ENCODE measurements around the gene ARHGEF28. TPM values are rescaled to one million over a fixed set of nuclear protein-coding genes. Genes with fewer than 3 reads are reported as not detected.

ARHGEF28 gene
- total RNA-seq, 2 experiments from 2014 or later = not detected

DNA sequence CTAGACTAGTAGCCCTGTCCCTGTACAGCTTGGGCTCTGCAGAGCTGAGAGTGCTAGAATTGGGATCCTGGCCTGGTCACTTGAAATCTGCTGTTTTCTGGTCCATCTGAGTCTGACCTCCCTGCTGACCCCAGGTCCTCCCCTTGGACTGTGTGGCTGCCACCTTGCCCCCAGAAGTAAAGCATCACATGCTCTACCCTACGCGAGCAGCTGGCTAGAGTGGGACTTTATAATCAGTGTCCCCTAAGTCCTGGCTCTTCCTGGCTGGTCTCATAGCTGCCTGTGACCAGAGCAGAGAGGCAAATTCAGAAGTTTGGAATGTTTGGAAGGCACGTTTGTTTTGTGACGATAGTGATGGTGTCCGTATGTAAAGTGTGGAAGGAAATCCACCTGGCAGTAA lies 81.0 kb downstream of the ARHGEF28 start:
- no peak overlapping the region for H3K4me3 ChIP-seq (ENCODE audit: low read depth, low read length, poor library complexity, severe bottlenecking)
- H3K27ac ChIP-seq (ENCODE audit: low read depth, low read length, poor library complexity, severe bottlenecking) = no peak overlapping the region
- H3K79me2 ChIP-seq (ENCODE audit: insufficient read depth, low read depth, low read length) = no peaks in the 10 kb centered on the region
- intact Hi-C loops (cut with micrococcal nuclease; ENCODE audit: unreplicated experiment) = no loop called here
- TF ChIP-seq EZH2phosphoT487 (IDR thresholded peaks at IDR 0.05; ENCODE audit: borderline replicate concordance, low read depth, low read length) = no peak
- TF ChIP-seq, protein P1, sequence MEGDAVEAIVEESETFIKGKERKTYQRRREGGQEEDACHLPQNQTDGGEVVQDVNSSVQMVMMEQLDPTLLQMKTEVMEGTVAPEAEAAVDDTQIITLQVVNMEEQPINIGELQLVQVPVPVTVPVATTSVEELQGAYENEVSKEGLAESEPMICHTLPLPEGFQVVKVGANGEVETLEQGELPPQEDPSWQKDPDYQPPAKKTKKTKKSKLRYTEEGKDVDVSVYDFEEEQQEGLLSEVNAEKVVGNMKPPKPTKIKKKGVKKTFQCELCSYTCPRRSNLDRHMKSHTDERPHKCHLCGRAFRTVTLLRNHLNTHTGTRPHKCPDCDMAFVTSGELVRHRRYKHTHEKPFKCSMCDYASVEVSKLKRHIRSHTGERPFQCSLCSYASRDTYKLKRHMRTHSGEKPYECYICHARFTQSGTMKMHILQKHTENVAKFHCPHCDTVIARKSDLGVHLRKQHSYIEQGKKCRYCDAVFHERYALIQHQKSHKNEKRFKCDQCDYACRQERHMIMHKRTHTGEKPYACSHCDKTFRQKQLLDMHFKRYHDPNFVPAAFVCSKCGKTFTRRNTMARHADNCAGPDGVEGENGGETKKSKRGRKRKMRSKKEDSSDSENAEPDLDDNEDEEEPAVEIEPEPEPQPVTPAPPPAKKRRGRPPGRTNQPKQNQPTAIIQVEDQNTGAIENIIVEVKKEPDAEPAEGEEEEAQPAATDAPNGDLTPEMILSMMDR (conservative IDR thresholded peaks at IDR 0.05; ENCODE audit: low read length) = no peak
- ChIA-PET CTCF (ENCODE audit: unreplicated experiment) (no interaction called here), POLR2A (interaction anchor here (1.0 kb wide), 1 partner anchor 16 kb away, joined by 3 read pairs; no protein-coding TSS in a partner anchor)
- BruUV-seq (replicated peaks) = no TSS peak
- no peaks in the 10 kb centered on the region for H3K4me1 ChIP-seq (ENCODE audit: insufficient read depth, low read length, poor library complexity, severe bottlenecking)
- no peak overlapping the region for H2AFZ ChIP-seq (ENCODE audit: low read length)
- no peaks in the 10 kb centered on the region for H4K20me1 ChIP-seq (ENCODE audit: insufficient read depth, low read length)
- 0 out of 2 replicates have a peak, but pooled peaks cover 3% of the 10 kb centered on the region for H3K9me2 ChIP-seq (ENCODE audit: insufficient read depth, low read length)
- H3K4me2 ChIP-seq (ENCODE audit: low read length) = no peak overlapping the region
- DNase-seq (ENCODE audit: low spot score) = no peak
- no peaks in the 10 kb centered on the region for H3K36me3 ChIP-seq (ENCODE audit: insufficient read depth, low read length)
- H3K9me3 ChIP-seq (ENCODE audit: low read length) = no peaks in the 10 kb centered on the region

DNA sequence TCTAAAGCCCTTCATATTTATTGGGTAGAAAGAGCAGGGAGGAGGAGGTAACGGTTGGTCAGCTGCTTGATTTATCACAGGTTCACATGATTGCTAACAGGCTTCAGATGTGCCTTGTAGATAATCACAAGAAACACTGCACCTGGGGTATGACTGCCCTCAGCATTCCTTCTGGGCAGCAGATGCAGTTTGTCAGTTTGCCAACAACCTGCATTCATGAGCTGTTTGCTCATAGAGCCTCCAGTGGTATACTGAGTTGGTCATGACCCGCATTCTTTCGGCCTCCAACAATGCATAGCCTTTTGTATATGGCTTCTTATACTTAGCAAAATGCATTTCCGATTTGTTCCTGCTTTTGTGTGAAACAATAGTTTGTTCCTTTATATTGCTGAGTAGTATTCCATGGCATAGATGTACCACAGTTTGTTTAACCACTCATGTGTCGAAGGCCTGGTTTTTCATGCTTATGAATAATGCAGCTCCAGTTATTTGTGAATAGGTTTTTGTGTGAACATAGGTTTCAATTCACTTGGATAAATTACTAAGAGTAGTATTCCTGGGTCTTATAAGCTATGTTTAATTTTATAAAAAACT lies 83.6 kb downstream of the ARHGEF28 start:
- H3K4me3 ChIP-seq (ENCODE audit: low read depth, low read length, poor library complexity, severe bottlenecking) = no peak overlapping the region
- H3K27ac ChIP-seq (ENCODE audit: low read depth, low read length, poor library complexity, severe bottlenecking) = no peak overlapping the region
- intact Hi-C loops (cut with micrococcal nuclease; ENCODE audit: unreplicated experiment) = no loop called here
- CTCF ChIA-PET (ENCODE audit: unreplicated experiment) = no interaction called here
- H3K36me3 ChIP-seq (ENCODE audit: insufficient read depth, low read length) = no peaks in the 10 kb centered on the region
- 0 out of 2 replicates have a peak, but pooled peaks cover 3% of the 10 kb centered on the region for H3K9me2 ChIP-seq (ENCODE audit: insufficient read depth, low read length)
- H3K4me1 ChIP-seq (ENCODE audit: insufficient read depth, low read length, poor library complexity, severe bottlenecking) = no peaks in the 10 kb centered on the region
- POLR2A ChIA-PET = no interaction called here
- no TSS peak for BruUV-seq (replicated peaks)
- no peaks in the 10 kb centered on the region for H4K20me1 ChIP-seq (ENCODE audit: insufficient read depth, low read length)
- no peak overlapping the region for H2AFZ ChIP-seq (ENCODE audit: low read length)
- no peak for TF ChIP-seq EZH2phosphoT487 (IDR thresholded peaks at IDR 0.05; ENCODE audit: borderline replicate concordance, low read depth, low read length)
- TF ChIP-seq, protein P1 (conservative IDR thresholded peaks at IDR 0.05; ENCODE audit: low read length) = no peak
- H3K9me3 ChIP-seq (ENCODE audit: low read length) = no peaks in the 10 kb centered on the region
- no peaks in the 10 kb centered on the region for H3K79me2 ChIP-seq (ENCODE audit: insufficient read depth, low read depth, low read length)
- DNase-seq (ENCODE audit: low spot score) = no peak
- no peak overlapping the region for H3K4me2 ChIP-seq (ENCODE audit: low read length)

DNA sequence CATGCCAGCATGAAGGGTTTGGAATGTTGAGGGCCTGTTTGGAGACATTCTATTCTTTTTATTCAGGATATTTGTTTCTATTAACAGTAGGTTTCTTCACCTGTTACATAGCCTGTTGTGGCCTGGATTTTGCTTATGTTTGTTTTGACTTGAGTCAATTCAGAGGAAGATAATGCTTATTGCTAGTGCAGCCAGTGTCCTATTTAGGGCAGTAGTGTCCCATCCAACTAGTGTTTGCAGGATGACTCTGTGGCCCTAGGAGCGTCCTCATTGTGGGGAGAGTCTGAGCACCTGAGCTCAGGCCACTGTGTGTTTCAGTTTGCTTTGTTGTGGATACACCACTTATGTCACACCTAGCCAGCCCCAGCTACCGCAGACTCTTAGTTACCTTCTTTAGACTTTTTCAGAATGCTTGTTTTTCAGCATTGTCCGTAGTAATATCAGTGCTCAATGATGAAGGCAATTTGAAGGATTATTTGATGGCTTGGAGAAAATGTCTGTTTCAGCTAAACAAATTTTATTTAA lies 90.3 kb downstream of the ARHGEF28 start:
- Histone ChIP-seq H4K20me1 (ENCODE audit: insufficient read depth, low read length) (no peaks in the 10 kb centered on the region), H3K4me1 (ENCODE audit: insufficient read depth, low read length, poor library complexity, severe bottlenecking) (no peaks in the 10 kb centered on the region), H3K27ac (ENCODE audit: low read depth, low read length, poor library complexity, severe bottlenecking) (no peak overlapping the region), H3K4me3 (ENCODE audit: low read depth, low read length, poor library complexity, severe bottlenecking) (no peak overlapping the region), H3K4me2 (ENCODE audit: low read length) (no peak overlapping the region), H3K79me2 (ENCODE audit: insufficient read depth, low read depth, low read length) (no peaks in the 10 kb centered on the region), H3K9me3 (ENCODE audit: low read length) (no peaks in the 10 kb centered on the region), H2AFZ (ENCODE audit: low read length) (no peak overlapping the region), H3K9me2 (ENCODE audit: insufficient read depth, low read length) (0 out of 2 replicates have a peak, but pooled peaks cover 3% of the 10 kb centered on the region), H3K36me3 (ENCODE audit: insufficient read depth, low read length) (no peaks in the 10 kb centered on the region)
- BruUV-seq (replicated peaks) = no TSS peak
- no peak for DNase-seq (ENCODE audit: low spot score)
- CTCF ChIA-PET (ENCODE audit: unreplicated experiment) = no interaction called here
- intact Hi-C loops (cut with micrococcal nuclease; ENCODE audit: unreplicated experiment) = no loop called here
- no peak for TF ChIP-seq EZH2phosphoT487 (IDR thresholded peaks at IDR 0.05; ENCODE audit: borderline replicate concordance, low read depth, low read length)
- TF ChIP-seq, protein P1 (conservative IDR thresholded peaks at IDR 0.05; ENCODE audit: low read length) = no peak
- POLR2A ChIA-PET = interaction anchor here (0.7 kb wide), 1 partner anchor 248 kb away, joined by 3 read pairs; no protein-coding TSS in a partner anchor

All from OCI-LY7 (cell line).